HCT116 (cell line): ENCODE measurements around the gene ATP6AP1. TPM values are rescaled to one million over a fixed set of nuclear protein-coding genes. Genes with fewer than 3 reads are reported as not detected.

Experiments
- ATAC-seq: fragments of 200-7000 bp; cut with Tn5 transposase; 2 replicates; pipeline ENCODE4 v1.9.1; 2020; ENCODE audit warnings: mild to moderate bottlenecking, moderate library complexity
- BruUV-seq: library from RNA; stranded (reverse); fragments of 400-500 nt; replicated peaks from 2 replicates; lab custom pipeline; 2021; lab: Mats Ljungman, UMichigan
- CTCF ChIA-PET: fragments of 300-600 bp; sonication (Branson Sonifier 250); formaldehyde crosslinking; loops from one replicate; lab custom pipeline; 2021; ENCODE audit warnings: antibody characterized with exemption; lab: Charles Lee
- POLR2A ChIA-PET: fragments of 300-600, 350-600 bp; sonication (Branson Sonifier 250); formaldehyde crosslinking; loops from one replicate; lab custom pipeline; 2021; ENCODE audit warnings: antibody characterized with exemption; lab: Charles Lee
- RAD21 ChIA-PET, 2 experiments: fragments of 300-600 bp; sonication (Branson Sonifier 250); formaldehyde crosslinking; loops; one replicate each; lab custom pipeline; 2023; ENCODE audit warnings: low total read pairs in 2 of 2; ENCODE audit not compliant: uncharacterized antibody in 2 of 2, unreplicated experiment in 2 of 2, low non-redundant PET in 1 of 2; lab: Charles Lee
- DNase-seq: peaks from one replicate; pipeline ENCODE4 v3.0.0-alpha.2; 2010; ENCODE audit warnings: low read depth, low spot score
- H2AFZ ChIP-seq: fragments of 200-600 bp; shearing (Covaris generic), sonication (generic); 2 replicates; pipeline ENCODE4 v1.6.1; 2017; ENCODE audit warnings: low read depth, mixed run types, mixed read lengths, antibody characterized with exemption, low read length; ENCODE audit not compliant: poor library complexity, severe bottlenecking
- H3K27ac ChIP-seq: 2 replicates; pipeline ENCODE4 v1.5.1; 2012; ENCODE audit warnings: low read depth, low read length
- H3K27me3 ChIP-seq: fragments of 200-600 bp; sonication (generic); 2 replicates; pipeline ENCODE4 v1.6.1; 2016; ENCODE audit warnings: mixed run types, low read length, mixed read lengths; ENCODE audit not compliant: insufficient read depth
- H3K36me3 ChIP-seq, 2 experiments: fragments of 200-500 bp in 1 of 2; fragments of 200-600 bp in 1 of 2; sonication (Bioruptor generic) in 1 of 2; sonication (generic) in 1 of 2; 2 replicates each; pipeline versions ENCODE4 v1.5.1 to v1.6.1; 2014 to 2016; ENCODE audit warnings: low read length in 2 of 2, inconsistent platforms in 1 of 2, mixed read lengths in 1 of 2, mixed run types in 1 of 2; ENCODE audit not compliant: insufficient read depth in 2 of 2, control insufficient read depth in 1 of 2
- H3K4me1 ChIP-seq, 2 experiments: fragments of 200-600 bp in 1 of 2; sonication (generic) in 1 of 2; 2 replicates each; pipeline versions ENCODE4 v1.5.1 to v1.6.1; 2012 to 2017; ENCODE audit warnings: low read length in 2 of 2, inconsistent platforms in 1 of 2, mild to moderate bottlenecking in 1 of 2, mixed read lengths in 1 of 2, mixed run types in 1 of 2, moderate library complexity in 1 of 2; ENCODE audit not compliant: insufficient read depth in 2 of 2, control insufficient read depth in 1 of 2
- H3K4me2 ChIP-seq: fragments of 200-600 bp; sonication (generic); 2 replicates; pipeline ENCODE4 v1.6.1; 2017; ENCODE audit warnings: mixed run types, low read length, mixed read lengths
- H3K4me3 ChIP-seq, 2 experiments: fragments of 200-600 bp in 1 of 2; sonication (generic) in 1 of 2; replicated peaks in 1 of 2; 2 replicates each; pipeline ENCODE4 v1.5.1; 2011 to 2016; ENCODE audit warnings: low read length in 2 of 2, control low read depth in 1 of 2, low read depth in 1 of 2, mild to moderate bottlenecking in 1 of 2, mixed read lengths in 1 of 2, mixed run types in 1 of 2
- H3K79me2 ChIP-seq: fragments of 200-600 bp; sonication (generic); 2 replicates; pipeline ENCODE4 v1.6.1; 2017; ENCODE audit warnings: mild to moderate bottlenecking, mixed run types, low read length, moderate library complexity, mixed read lengths; ENCODE audit not compliant: insufficient read depth
- H3K9ac ChIP-seq: fragments of 200-600 bp; sonication (generic); 2 replicates; pipeline ENCODE4 v1.6.1; 2016; ENCODE audit warnings: low read length, mixed read lengths
- H3K9me2 ChIP-seq: fragments of 200-600 bp; sonication (generic), shearing (Covaris generic); 2 replicates; pipeline ENCODE4 v1.6.1; 2017; ENCODE audit warnings: mixed run types, mild to moderate bottlenecking, moderate library complexity; ENCODE audit not compliant: insufficient read depth
- H3K9me3 ChIP-seq, 2 experiments: fragments of 200-500 bp in 1 of 2; fragments of 200-600 bp in 1 of 2; sonication (Bioruptor generic) in 1 of 2; sonication (generic) in 1 of 2; 2 replicates each; pipeline ENCODE4 v1.6.1; 2014 to 2017; ENCODE audit warnings: low read length in 2 of 2, mixed read lengths in 2 of 2, inconsistent platforms in 1 of 2, low read depth in 1 of 2, mild to moderate bottlenecking in 1 of 2, mixed run types in 1 of 2, moderate library complexity in 1 of 2; ENCODE audit not compliant: control insufficient read depth in 1 of 2, insufficient read depth in 1 of 2
- H4K20me1 ChIP-seq: fragments of 200-600 bp; sonication (generic), shearing (Covaris generic); 2 replicates; pipeline ENCODE4 v1.6.1; 2017; ENCODE audit warnings: mixed run types, mild to moderate bottlenecking, moderate library complexity; ENCODE audit not compliant: insufficient read depth
- CEBPB ChIP-seq: IDR thresholded peaks from 2 replicates; pipeline ENCODE4 v1.6.1; 2012; ENCODE audit warnings: low read depth
- POLR2AphosphoS5 ChIP-seq: IDR thresholded peaks from 2 replicates; pipeline ENCODE4 v1.6.1; 2011; ENCODE audit warnings: mild to moderate bottlenecking, low read depth, low read length, moderate library complexity
- RAD21 ChIP-seq: IDR thresholded peaks from 2 replicates; pipeline ENCODE4 v1.6.1; 2012; ENCODE audit warnings: low read depth, mild to moderate bottlenecking
- YY1 ChIP-seq: IDR thresholded peaks from 2 replicates; pipeline ENCODE4 v1.6.1; 2011; ENCODE audit warnings: low read length, low read depth, moderate library complexity, mild to moderate bottlenecking; ENCODE audit not compliant: insufficient replicate concordance; ENCODE audit errors: extremely low read depth
- ZNF274 ChIP-seq: fragments of 200-500 bp; sonication (Bioruptor generic); IDR thresholded peaks from 2 replicates; pipeline ENCODE4 v1.6.1; 2014; ENCODE audit warnings: mild to moderate bottlenecking, low read depth, low read length, inconsistent platforms
- intact Hi-C: fragments of 100-400 bp; cut with micrococcal nuclease; formaldehyde crosslinking; loops from 2 replicates; pipeline ENCODE4 v1.10.0; 2022
- total RNA-seq: library from RNA; stranded (reverse); gene quantifications from one replicate; pipeline ENCODE4 v1.2.1, GENCODE V29; 2021; ENCODE audit not compliant: unreplicated experiment

Gene ATP6AP1
- total RNA-seq, 1 experiment from 2014 or later: 53.4 TPM

DNA sequence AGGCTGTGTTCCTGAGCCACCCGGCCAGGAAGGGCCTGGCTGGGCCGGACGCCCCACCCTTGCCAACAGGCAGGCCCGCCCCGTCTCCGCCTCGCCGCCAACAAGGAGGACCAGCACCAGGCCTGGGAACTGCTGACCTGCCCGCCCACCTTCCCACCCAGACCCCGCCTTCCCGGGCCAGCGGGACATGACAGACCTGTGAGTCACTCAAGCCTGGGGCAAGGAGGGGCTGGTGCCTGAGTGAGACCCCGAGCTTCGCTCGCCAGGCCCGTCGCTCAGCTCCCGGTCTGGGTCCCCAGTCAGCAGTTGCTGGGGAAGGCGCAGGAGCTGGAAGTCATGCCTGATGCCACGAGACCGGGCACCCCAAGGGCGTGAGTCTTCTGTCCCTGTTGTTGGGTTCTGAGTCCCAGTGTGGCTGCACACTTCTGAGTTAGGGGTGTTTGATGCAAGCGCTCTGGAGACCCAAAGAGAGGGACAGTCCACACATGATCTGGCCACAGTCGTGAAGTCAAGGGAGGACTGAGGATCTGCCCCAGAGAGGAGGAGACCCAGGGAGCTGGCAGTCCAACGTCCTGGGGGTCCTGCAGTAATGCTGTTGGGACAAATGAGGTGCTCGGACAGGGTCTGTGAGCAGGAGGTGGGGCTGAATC lies 19.1 kb upstream of the ATP6AP1 start, which contains the start of gene DNASE1L1:
Gene DNASE1L1, minus strand, starts transcription at position 33 of the 650 bp plus-strand sequence. CDS start 3,686 bp downstream, outside the sequence.
- intact Hi-C loops: loop anchor here (5.0 kb wide), 1 partner anchor 68 kb away; the partner anchor contains the start of gene LAGE3
- H3K27me3 ChIP-seq: no peaks in the 10 kb centered on the region
- H3K9ac ChIP-seq: peak within 1 kb of the TSS; percentile 73
- H3K9me3 ChIP-seq: no peaks in the 10 kb centered on the region
- H3K36me3 ChIP-seq: no peaks in the 10 kb centered on the region
- no peaks in the 10 kb centered on the region for H3K9me2 ChIP-seq
- ChIA-PET RAD21 (interaction anchor here in 1 of 2 experiments (0.6 to 1.6 kb wide), 2 partner anchors 20 to 36 kb away, joined by 3 to 5 read pairs; partner anchors contain the start of gene ATP6AP1), POLR2A (interaction anchor here (1.7 to 1.9 kb wide), 2 partner anchors 9 to 11 kb away, joined by 10 to 12 read pairs; partner anchors contain the start of gene RPL10), CTCF (interaction anchor here (0.9 kb wide), 1 partner anchor 36 kb away, joined by 3 read pairs; no protein-coding TSS in a partner anchor)
- H4K20me1 ChIP-seq: no peaks in the 10 kb centered on the region
- TF ChIP-seq RAD21: no peak
- TF ChIP-seq POLR2AphosphoS5: peak; percentile 53
- TF ChIP-seq YY1: no peak
- TF ChIP-seq ZNF274: no peak
- ATAC-seq (peak; percentile 81), DNase-seq (no peak)
- BruUV-seq: no TSS peak
- peaks cover 15 to 35% of the 10 kb centered on the region in 2 experiments for H3K4me1 ChIP-seq
- H3K79me2 ChIP-seq: no peaks in the 10 kb centered on the region
- H3K4me3 ChIP-seq: peak within 1 kb of the TSS; percentile 54 to 64
- H3K4me2 ChIP-seq: peak within 1 kb of the TSS; percentile 87
- H2AFZ ChIP-seq: no peak within 1 kb of the TSS
- peak within 1 kb of the TSS; percentile 91 for H3K27ac ChIP-seq

DNA sequence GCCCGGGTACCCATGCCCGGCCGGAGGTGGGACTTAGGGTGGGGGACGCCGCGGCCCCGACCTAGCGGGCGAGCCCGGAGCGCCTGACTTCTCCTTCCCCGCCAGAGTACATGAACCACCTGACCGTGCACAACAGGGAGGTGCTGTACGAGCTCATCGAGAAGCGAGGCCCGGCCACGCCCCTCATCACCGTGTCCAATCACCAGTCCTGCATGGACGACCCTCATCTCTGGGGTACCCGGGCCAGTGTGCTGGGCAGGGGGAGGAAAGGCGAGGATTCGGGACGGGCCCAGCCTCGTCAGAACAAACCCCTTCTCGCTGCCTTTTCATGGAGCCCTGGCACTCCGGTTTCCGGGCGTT lies 16.5 kb upstream of the ATP6AP1 start:
- CTCF ChIA-PET: interaction anchor here (1.0 to 1.5 kb wide), 2 partner anchors 13 to 38 kb away, joined by 4 read pairs; no protein-coding TSS in a partner anchor

More for the DNA sequence above, 16.5 kb upstream of the ATP6AP1 start:
- Histone ChIP-seq H2AFZ (no peak overlapping the region), H3K27me3 (no peaks in the 10 kb centered on the region), H3K4me1 (peaks cover 15 to 35% of the 10 kb centered on the region in 2 experiments), H3K9me2 (no peaks in the 10 kb centered on the region), H3K9ac (peak overlapping the region; percentile 78), H3K79me2 (no peaks in the 10 kb centered on the region), H3K4me3 (peak overlapping the region; percentile 54 to 66), H3K9me3 (no peaks in the 10 kb centered on the region), H3K27ac (peak overlapping the region; percentile 91), H3K4me2 (peak overlapping the region; percentile 82), H3K36me3 (no peaks in the 10 kb centered on the region), H4K20me1 (no peaks in the 10 kb centered on the region)
- DNase-seq (no peak), ATAC-seq (peak; percentile 62)
- POLR2A ChIA-PET: interaction anchor here (1.0 to 2.2 kb wide), 4 partner anchors 13 to 115 kb away, joined by 3 to 9 read pairs (median 4); partner anchors contain the start of genes RPL10 and SLC10A3
- BruUV-seq: no TSS peak
- TF ChIP-seq POLR2AphosphoS5: peak; percentile 52; the same call in 1 of the 2 replicates
- TF ChIP-seq CEBPB: no peak
- intact Hi-C loops: no loop called here
- RAD21 ChIA-PET: no interaction called here
